H9 (cell line): ENCODE data around the gene CDCP1. TPM values are rescaled to one million over a fixed set of nuclear protein-coding genes. Genes with fewer than 3 reads are reported as not detected.

Source experiments
- DNase-seq: peaks from one replicate; pipeline ENCODE4 v3.0.0-alpha.2; 2017
- H2AFZ ChIP-seq: one replicate; pipeline ENCODE4 v1.6.1; 2013; ENCODE audit warnings: mild to moderate bottlenecking, low read length, control low read depth, moderate library complexity
- H2AK5ac ChIP-seq: 2 replicates; pipeline ENCODE4 v1.6.1; 2013; ENCODE audit warnings: low read length, control low read depth, mixed read lengths; ENCODE audit not compliant: insufficient read length
- H2BK120ac ChIP-seq: one replicate; pipeline ENCODE4 v1.6.1; 2013; ENCODE audit warnings: low read depth, mild to moderate bottlenecking, low read length, control low read depth, inconsistent platforms; ENCODE audit not compliant: poor library complexity, severe bottlenecking
- H2BK12ac ChIP-seq: 2 replicates; pipeline ENCODE4 v1.6.1; 2013; ENCODE audit warnings: low read length, control low read depth, mixed read lengths, low read depth; ENCODE audit not compliant: insufficient read length
- H2BK15ac ChIP-seq: 2 replicates; pipeline ENCODE4 v1.6.1; 2013; ENCODE audit warnings: low read depth, low read length, control low read depth
- H2BK20ac ChIP-seq: one replicate; pipeline ENCODE4 v1.6.1; 2013; ENCODE audit warnings: low read depth, mild to moderate bottlenecking, low read length, control low read depth, inconsistent platforms; ENCODE audit not compliant: poor library complexity, severe bottlenecking
- H2BK5ac ChIP-seq: 2 replicates; pipeline ENCODE4 v1.6.1; 2013; ENCODE audit warnings: low read length, control low read depth, mixed read lengths; ENCODE audit not compliant: insufficient read length
- H3K14ac ChIP-seq: 2 replicates; pipeline ENCODE4 v1.6.1; 2013; ENCODE audit warnings: low read length, control low read depth; ENCODE audit not compliant: insufficient read depth
- H3K18ac ChIP-seq: 2 replicates; pipeline ENCODE4 v1.6.1; 2013; ENCODE audit warnings: low read depth, mild to moderate bottlenecking, mixed read lengths, low read length, control low read depth; ENCODE audit not compliant: insufficient read length
- H3K23ac ChIP-seq: 2 replicates; pipeline ENCODE4 v1.6.1; 2013; ENCODE audit warnings: low read length, control low read depth, mixed read lengths, low read depth; ENCODE audit not compliant: insufficient read length
- H3K23me2 ChIP-seq: 2 replicates; pipeline ENCODE4 v1.6.1; 2013; ENCODE audit warnings: low read depth, mild to moderate bottlenecking, mixed read lengths, low read length, control low read depth; ENCODE audit not compliant: insufficient read length, poor library complexity, severe bottlenecking
- H3K27ac ChIP-seq: 2 replicates; pipeline ENCODE4 v1.5.1; 2013; ENCODE audit warnings: low read length, control low read depth, mixed read lengths, low read depth; ENCODE audit not compliant: insufficient read length
- H3K27me3 ChIP-seq: 2 replicates; pipeline ENCODE4 v1.6.1; 2013; ENCODE audit warnings: low read length, control low read depth, inconsistent platforms; ENCODE audit not compliant: insufficient read depth
- H3K4ac ChIP-seq: 2 replicates; pipeline ENCODE4 v1.6.1; 2013; ENCODE audit warnings: low read depth, mild to moderate bottlenecking, control low read depth, inconsistent platforms, low read length, moderate library complexity
- H3K4me1 ChIP-seq: 2 replicates; pipeline ENCODE4 v1.6.1; 2013; ENCODE audit warnings: low read length, control low read depth, inconsistent platforms; ENCODE audit not compliant: insufficient read depth
- H3K4me2 ChIP-seq: 2 replicates; pipeline ENCODE4 v1.6.1; 2013; ENCODE audit warnings: low read length, control low read depth, mixed read lengths; ENCODE audit not compliant: insufficient read length, insufficient read depth
- H3K56ac ChIP-seq: 2 replicates; pipeline ENCODE4 v1.6.1; 2013; ENCODE audit warnings: low read depth, mild to moderate bottlenecking, mixed read lengths, low read length, control low read depth; ENCODE audit not compliant: insufficient read length
- H3K79me1 ChIP-seq: 2 replicates; pipeline ENCODE4 v1.6.1; 2013; ENCODE audit warnings: low read depth, mild to moderate bottlenecking, moderate library complexity, low read length, control low read depth, inconsistent platforms; ENCODE audit not compliant: insufficient read depth, poor library complexity, severe bottlenecking
- H3K79me2 ChIP-seq: 2 replicates; pipeline ENCODE4 v1.6.1; 2013; ENCODE audit warnings: low read length, control low read depth, inconsistent platforms; ENCODE audit not compliant: insufficient read depth
- H3K9ac ChIP-seq: 2 replicates; pipeline ENCODE4 v1.6.1; 2013; ENCODE audit warnings: low read length, control low read depth, mixed read lengths; ENCODE audit not compliant: insufficient read length; ENCODE audit errors: extremely low read depth
- H3K9me3 ChIP-seq: one replicate; pipeline ENCODE4 v1.6.1; 2013; ENCODE audit warnings: low read depth, low read length, inconsistent platforms; ENCODE audit not compliant: control insufficient read depth
- H3T11ph ChIP-seq: one replicate; pipeline ENCODE4 v1.6.1; 2013; ENCODE audit warnings: mild to moderate bottlenecking, low read length, control low read depth, inconsistent platforms
- H4K20me1 ChIP-seq: one replicate; pipeline ENCODE4 v1.6.1; 2013; ENCODE audit not compliant: control insufficient read depth, insufficient read length, insufficient read depth
- H4K5ac ChIP-seq: 2 replicates; pipeline ENCODE4 v1.6.1; 2013; ENCODE audit warnings: low read depth, mild to moderate bottlenecking, mixed read lengths, low read length, control low read depth; ENCODE audit not compliant: insufficient read length
- H4K8ac ChIP-seq: replicated peaks from 2 replicates; pipeline ENCODE4 v1.6.1; 2013; ENCODE audit warnings: low read length, control low read depth, mixed read lengths, low read depth; ENCODE audit not compliant: insufficient read length
- H4K91ac ChIP-seq: 2 replicates; pipeline ENCODE4 v1.6.1; 2013; ENCODE audit warnings: low read depth, mild to moderate bottlenecking, moderate library complexity, mixed read lengths, low read length, control low read depth; ENCODE audit not compliant: insufficient read length
- H3K27ac Mint-ChIP-seq, 3 experiments: 2 replicates in 2 of 3; 3 replicates in 1 of 3; pipeline ENCODE4 v1.8.0; 2020 to 2021; ENCODE audit warnings: mixed read lengths in 3 of 3, mild to moderate bottlenecking in 1 of 3, moderate library complexity in 1 of 3
- H3K27me3 Mint-ChIP-seq: 2 replicates; pipeline ENCODE4 v1.8.0; 2021; ENCODE audit warnings: low read depth, mild to moderate bottlenecking, moderate library complexity, mixed read lengths
- H3K36me3 Mint-ChIP-seq, 3 experiments: 2 replicates in 2 of 3; 3 replicates in 1 of 3; pipeline ENCODE4 v1.8.0; 2020 to 2021; ENCODE audit warnings: low read depth in 3 of 3, mixed read lengths in 3 of 3; ENCODE audit not compliant: insufficient read depth in 1 of 3
- H3K4me1 Mint-ChIP-seq, 2 experiments: 2 replicates each; pipeline ENCODE4 v1.8.0; 2020; ENCODE audit warnings: mixed read lengths in 2 of 2
- H3K4me3 Mint-ChIP-seq, 2 experiments: 2 replicates in 1 of 2; 3 replicates in 1 of 2; pipeline ENCODE4 v1.8.0; 2020 to 2021; ENCODE audit warnings: mild to moderate bottlenecking in 2 of 2, mixed read lengths in 2 of 2, moderate library complexity in 1 of 2
- H3K9me3 Mint-ChIP-seq, 2 experiments: 2 replicates in 1 of 2; 3 replicates in 1 of 2; pipeline ENCODE4 v1.8.0; 2020; ENCODE audit warnings: mild to moderate bottlenecking in 2 of 2, mixed read lengths in 2 of 2, moderate library complexity in 1 of 2
- WGBS: extraction: QIAGEN DNeasy Blood & Tissue Kit; methylation state at CpG from one replicate; pipeline ENCODE4 v1.1.7; 2013; ENCODE audit warnings: missing lambda C conversion rate, low lambda C conversion rate, mixed read lengths; ENCODE audit not compliant: insufficient read length; ENCODE audit errors: extremely low coverage; 5-methylcytosine and 5-hydroxymethylcytosine counted together
- total RNA-seq: library from RNA; stranded (reverse); gene quantifications from 2 replicates; pipeline ENCODE4 v1.2.1, GENCODE V29; 2021
- TF ChIP-seq, protein P1 (sequence below): fragments of 200-600 bp; sonication (generic); conservative IDR thresholded peaks from 3 replicates; pipeline ENCODE4 v1.8.0; 2021; ENCODE audit warnings: antibody characterized with exemption, mild to moderate bottlenecking

CDCP1 gene
- total RNA-seq, 1 experiment from 2014 or later: 12.9 TPM

GRCh38 chr3:45088543-45089358 lies 57.4 kb downstream of the CDCP1 start:
- Mint-ChIP-seq H3K27ac (no peak overlapping the region), H3K9me3 (no peaks in the 10 kb centered on the region; a peak in 1 of 5 replicates), H3K36me3 (peaks cover 12 to 64% (median 34%) of the 10 kb centered on the region in 3 experiments), H3K27me3 (no peaks in the 10 kb centered on the region), H3K4me1 (peaks cover 17% of the 10 kb centered on the region in 2 experiments), H3K4me3 (no peak overlapping the region)
- H3K79me2 ChIP-seq: no peaks in the 10 kb centered on the region
- no peak for DNase-seq
- no peak overlapping the region for H4K91ac ChIP-seq
- H2BK20ac ChIP-seq: no peak overlapping the region
- H3K18ac ChIP-seq: no peak overlapping the region
- H3K4me2 ChIP-seq: no peak overlapping the region
- no peaks in the 10 kb centered on the region for H3K27me3 ChIP-seq
- H3K27ac ChIP-seq: no peak overlapping the region
- no peak overlapping the region for H3K9ac ChIP-seq
- no peak overlapping the region for H2BK12ac ChIP-seq
- no peak overlapping the region for H3K14ac ChIP-seq
- TF ChIP-seq, protein P1, sequence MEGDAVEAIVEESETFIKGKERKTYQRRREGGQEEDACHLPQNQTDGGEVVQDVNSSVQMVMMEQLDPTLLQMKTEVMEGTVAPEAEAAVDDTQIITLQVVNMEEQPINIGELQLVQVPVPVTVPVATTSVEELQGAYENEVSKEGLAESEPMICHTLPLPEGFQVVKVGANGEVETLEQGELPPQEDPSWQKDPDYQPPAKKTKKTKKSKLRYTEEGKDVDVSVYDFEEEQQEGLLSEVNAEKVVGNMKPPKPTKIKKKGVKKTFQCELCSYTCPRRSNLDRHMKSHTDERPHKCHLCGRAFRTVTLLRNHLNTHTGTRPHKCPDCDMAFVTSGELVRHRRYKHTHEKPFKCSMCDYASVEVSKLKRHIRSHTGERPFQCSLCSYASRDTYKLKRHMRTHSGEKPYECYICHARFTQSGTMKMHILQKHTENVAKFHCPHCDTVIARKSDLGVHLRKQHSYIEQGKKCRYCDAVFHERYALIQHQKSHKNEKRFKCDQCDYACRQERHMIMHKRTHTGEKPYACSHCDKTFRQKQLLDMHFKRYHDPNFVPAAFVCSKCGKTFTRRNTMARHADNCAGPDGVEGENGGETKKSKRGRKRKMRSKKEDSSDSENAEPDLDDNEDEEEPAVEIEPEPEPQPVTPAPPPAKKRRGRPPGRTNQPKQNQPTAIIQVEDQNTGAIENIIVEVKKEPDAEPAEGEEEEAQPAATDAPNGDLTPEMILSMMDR: no peak
- H3K79me1 ChIP-seq: no peaks in the 10 kb centered on the region
- H3K4ac ChIP-seq: no peak overlapping the region
- no peaks in the 10 kb centered on the region for H3K23me2 ChIP-seq
- H3K9me3 ChIP-seq: no peaks in the 10 kb centered on the region
- H3K23ac ChIP-seq: no peak overlapping the region
- no peak overlapping the region for H2AFZ ChIP-seq
- H2BK120ac ChIP-seq: no peak overlapping the region
- no peak overlapping the region for H2BK15ac ChIP-seq
- no peak overlapping the region for H2AK5ac ChIP-seq
- H3K4me1 ChIP-seq: no peaks in the 10 kb centered on the region; the same call in 1 of the 2 replicates
- H3K56ac ChIP-seq: no peak overlapping the region
- no CpG with 5 or more reads among the region's 8 CpGs for WGBS
- no peak overlapping the region for H2BK5ac ChIP-seq
- H4K5ac ChIP-seq: no peak overlapping the region
- H3T11ph ChIP-seq: no peak overlapping the region
- H4K8ac ChIP-seq: no peak overlapping the region
- no peaks in the 10 kb centered on the region for H4K20me1 ChIP-seq
